ENCODE measurements around the gene CELF3.

Gene CELF3

GRCh38 chr1:151720974-151721787, 4.6 kb upstream of the CELF3 start, which contains the start of gene RIIAD1:
RIIAD1 (plus strand) TSS chr1:151721522; CDS start chr1:151721537, 15 bp downstream.
- no peak for DNase-seq (ENCODE audit: low read depth)

DNA sequence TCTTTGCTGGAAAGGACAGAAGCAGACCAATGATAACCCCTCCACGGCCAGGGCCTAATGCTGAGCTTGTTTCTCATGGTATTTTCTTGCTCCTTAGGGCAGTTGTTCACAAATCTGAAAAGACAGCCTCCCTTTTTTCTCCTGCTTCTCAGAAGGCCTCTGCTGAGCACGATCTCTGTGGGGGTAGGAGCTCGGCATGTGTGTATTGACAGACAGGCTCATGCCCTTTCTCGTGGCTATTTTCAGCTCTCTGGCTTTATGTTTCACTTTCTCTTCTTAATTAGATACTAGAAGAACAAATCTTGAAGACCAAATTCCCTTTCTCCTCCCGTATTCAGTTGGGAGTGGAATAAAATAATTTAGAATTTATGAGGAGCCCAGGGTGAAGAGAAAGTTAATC, 4.0 kb upstream of the CELF3 start:
- no peak for DNase-seq (ENCODE audit: low read depth)

DNA sequence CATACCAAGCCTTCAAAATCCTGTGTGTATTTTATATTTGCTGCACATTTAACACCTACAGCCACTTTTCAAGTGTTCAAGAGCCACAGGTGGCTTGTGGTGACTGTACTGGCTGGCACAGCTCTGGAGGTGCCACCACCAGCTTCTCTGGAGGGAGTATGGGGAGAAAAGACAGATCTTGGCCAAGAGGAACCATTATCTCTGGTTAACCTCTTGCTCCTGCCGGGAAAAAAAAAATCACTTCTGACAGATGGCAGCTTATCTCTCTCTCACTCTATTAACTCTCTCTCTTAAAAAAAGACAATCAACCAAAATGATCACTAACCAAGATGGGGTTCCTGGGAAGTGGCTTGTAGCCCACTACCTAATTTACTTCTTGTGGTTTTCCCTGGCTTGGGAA, 3.5 kb upstream of the CELF3 start:
- DNase-seq (ENCODE audit: low read depth): no peak

DNA sequence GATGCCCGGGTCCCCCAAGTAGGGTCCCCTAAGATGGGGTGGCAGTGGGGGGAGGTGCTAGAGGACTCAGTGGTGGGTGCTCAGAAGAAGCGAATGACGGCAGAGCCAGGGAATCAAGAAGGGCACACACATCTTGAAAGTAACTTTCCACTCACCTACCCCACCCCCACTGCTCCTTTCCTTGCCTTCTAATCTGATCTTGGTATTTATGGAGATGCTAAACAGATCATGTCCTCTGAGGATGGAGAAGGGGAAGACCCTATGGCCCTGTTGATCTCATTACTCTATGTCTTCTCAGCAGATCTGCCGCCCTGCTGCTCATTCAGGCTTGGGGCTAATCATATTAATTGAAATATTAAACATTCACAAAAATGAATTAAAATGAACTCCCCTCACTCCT, 2.1 kb upstream of the CELF3 start:
- DNase-seq (ENCODE audit: low read depth): no peak

DNA sequence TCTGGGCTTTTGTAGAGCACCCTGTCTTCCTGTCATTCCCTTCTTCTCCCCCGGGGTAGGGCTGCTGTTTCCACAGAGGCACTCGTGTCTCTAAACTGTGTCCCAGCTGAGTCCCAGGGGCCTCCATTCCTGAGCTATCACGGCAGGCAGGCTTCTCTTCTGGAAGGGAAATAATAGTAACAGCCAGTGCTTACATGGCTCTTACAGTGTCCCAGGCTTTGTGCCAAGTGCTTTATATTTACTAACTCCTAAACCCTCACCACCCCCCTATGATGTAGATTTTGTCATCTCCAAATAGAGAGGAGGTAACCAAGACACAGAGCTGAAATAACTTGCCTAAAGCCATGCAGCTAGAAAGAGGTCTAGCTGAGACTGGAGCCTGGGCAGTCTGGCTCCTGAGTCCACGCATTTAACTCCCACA, 1.4 kb upstream of the CELF3 start:
- no peak for DNase-seq (ENCODE audit: low read depth)

GRCh38 chr1:151716405-151716762, 219 bp downstream of the CELF3 start:
- no peak for DNase-seq (ENCODE audit: low read depth)

GRCh38 chr1:151715726-151716404, 738 bp downstream of the CELF3 start:
- DNase-seq (ENCODE audit: low read depth): no peak

- DNase-seq (ENCODE audit: low read depth): no peak
These were observed 1.5 kb downstream of the CELF3 start for GRCh38 chr1:151714820-151715725.

- DNase-seq (ENCODE audit: low read depth): no peak
These were observed 2.7 kb downstream of the CELF3 start for GRCh38 chr1:151713874-151714273.

GRCh38 chr1:151713044-151713443, 3.6 kb downstream of the CELF3 start:
- DNase-seq (ENCODE audit: low read depth): no peak

DNA sequence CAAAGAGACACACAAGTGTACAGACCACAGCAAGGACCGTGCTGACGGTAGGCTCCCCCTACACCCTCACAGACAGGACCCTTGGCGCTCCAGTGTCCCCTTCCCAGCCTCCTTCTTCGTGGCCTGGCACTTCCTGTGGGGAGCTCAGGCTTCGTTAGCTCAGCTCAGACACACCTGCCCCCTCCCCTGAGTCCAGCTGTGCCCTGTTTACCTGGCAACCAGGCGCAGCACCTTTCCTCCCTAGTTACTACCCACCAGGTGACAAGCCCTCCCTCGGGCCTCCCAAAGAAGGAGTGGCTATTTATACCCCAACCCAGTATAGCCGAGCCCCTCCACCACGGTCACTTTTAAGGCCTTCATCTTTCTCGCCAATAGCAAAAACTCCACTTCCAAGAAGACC, 4.7 kb downstream of the CELF3 start:
- no peak for DNase-seq (ENCODE audit: low read depth)

DNA sequence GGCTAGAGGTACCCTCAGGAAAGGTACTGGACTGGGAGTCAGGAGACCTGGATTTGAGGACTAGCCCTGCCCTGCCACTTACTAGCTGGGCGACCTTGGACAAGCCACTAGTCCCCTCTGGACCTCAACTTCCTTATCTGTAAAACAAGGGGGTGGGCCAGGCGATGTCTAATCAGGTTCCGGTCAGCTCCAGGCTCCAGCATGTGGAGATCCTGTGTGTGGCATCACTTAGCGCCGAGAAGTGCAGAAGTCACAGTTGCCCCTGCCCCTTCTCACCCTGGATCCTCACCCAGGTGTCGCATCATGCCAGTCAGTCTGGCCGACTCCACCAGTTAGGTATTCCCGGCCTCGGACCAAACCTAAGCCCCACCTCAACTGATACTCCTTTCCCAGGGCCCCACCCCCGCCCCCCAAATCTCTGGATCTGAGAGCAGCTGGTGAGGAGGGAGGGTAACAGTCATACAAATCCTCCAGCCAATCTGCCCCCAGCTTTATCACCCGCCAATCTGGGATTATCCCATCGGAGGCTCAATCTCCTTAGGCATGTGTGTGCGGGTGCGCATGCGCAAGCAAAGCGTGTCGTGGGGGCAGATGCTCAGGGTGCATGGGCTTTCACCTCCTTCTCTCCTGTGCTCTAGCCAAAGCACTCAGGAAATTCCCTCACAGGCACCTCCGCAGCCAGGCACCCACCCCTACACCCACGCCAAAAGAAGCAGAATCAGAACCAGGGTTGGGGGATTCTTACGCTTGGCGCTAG, 5.4 kb downstream of the CELF3 start:
- no peak for DNase-seq (ENCODE audit: low read depth)

- no peak for DNase-seq (ENCODE audit: low read depth)
These were observed 6.3 kb downstream of the CELF3 start for GRCh38 chr1:151710187-151710840.

DNA sequence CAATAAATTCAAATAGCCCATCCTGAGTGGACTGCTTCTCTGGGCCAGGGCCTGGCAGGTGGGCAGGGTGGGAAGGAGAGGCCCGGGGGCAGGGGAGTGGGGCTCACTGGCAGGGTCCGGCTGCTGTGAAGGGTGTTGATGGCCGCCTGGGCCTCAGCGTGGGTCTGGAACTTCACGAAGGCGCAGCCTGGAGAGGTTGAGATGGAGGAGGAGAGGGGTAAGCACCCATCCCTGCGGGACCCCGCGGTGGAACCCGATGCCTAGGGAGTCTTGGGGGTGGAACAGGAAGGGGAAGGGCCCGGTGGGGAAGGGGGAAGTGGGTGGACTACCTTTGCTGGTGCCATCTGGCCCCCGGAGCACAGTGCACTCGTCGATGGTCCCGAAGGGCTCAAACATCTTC, 7.7 kb downstream of the CELF3 start:
- no peak for DNase-seq (ENCODE audit: low read depth)

- DNase-seq (ENCODE audit: low read depth): no peak
These were observed 9.0 kb downstream of the CELF3 start for GRCh38 chr1:151707541-151708065.

- DNase-seq (ENCODE audit: low read depth): no peak
These were observed 9.9 kb downstream of the CELF3 start for GRCh38 chr1:151706464-151707415.

- no peak for DNase-seq (ENCODE audit: low read depth)
These were observed 10.7 kb downstream of the CELF3 start for GRCh38 chr1:151705753-151706463.

GRCh38 chr1:151705146-151705545, 11.5 kb downstream of the CELF3 start:
- no peak for DNase-seq (ENCODE audit: low read depth)

GRCh38 chr1:151704246-151704645, 12.4 kb downstream of the CELF3 start:
- no peak for DNase-seq (ENCODE audit: low read depth)
